HCT116 (cell line): Measurements from ENCODE around the gene PAFAH1B1. TPM values are rescaled to one million over a fixed set of nuclear protein-coding genes. Genes with fewer than 3 reads are reported as not detected.

Experiments used
- ATAC-seq: fragments of 200-7000 bp; cut with Tn5 transposase; 2 replicates; pipeline ENCODE4 v1.9.1; 2020; ENCODE audit warnings: mild to moderate bottlenecking, moderate library complexity
- BruUV-seq: library from RNA; stranded (reverse); fragments of 400-500 nt; replicated peaks from 2 replicates; lab custom pipeline; 2021; lab: Mats Ljungman, UMichigan
- CTCF ChIA-PET: fragments of 300-600 bp; sonication (Branson Sonifier 250); formaldehyde crosslinking; loops from one replicate; lab custom pipeline; 2021; ENCODE audit warnings: antibody characterized with exemption; lab: Charles Lee
- POLR2A ChIA-PET: fragments of 300-600, 350-600 bp; sonication (Branson Sonifier 250); formaldehyde crosslinking; loops from one replicate; lab custom pipeline; 2021; ENCODE audit warnings: antibody characterized with exemption; lab: Charles Lee
- RAD21 ChIA-PET, 2 experiments: fragments of 300-600 bp; sonication (Branson Sonifier 250); formaldehyde crosslinking; loops; one replicate each; lab custom pipeline; 2023; ENCODE audit warnings: low total read pairs in 2 of 2; ENCODE audit not compliant: uncharacterized antibody in 2 of 2, unreplicated experiment in 2 of 2, low non-redundant PET in 1 of 2; lab: Charles Lee
- DNase-seq: peaks from one replicate; pipeline ENCODE4 v3.0.0-alpha.2; 2010; ENCODE audit warnings: low read depth, low spot score
- H2AFZ ChIP-seq: fragments of 200-600 bp; shearing (Covaris generic), sonication (generic); 2 replicates; pipeline ENCODE4 v1.6.1; 2017; ENCODE audit warnings: low read depth, mixed run types, mixed read lengths, antibody characterized with exemption, low read length; ENCODE audit not compliant: poor library complexity, severe bottlenecking
- H3K27ac ChIP-seq: 2 replicates; pipeline ENCODE4 v1.5.1; 2012; ENCODE audit warnings: low read depth, low read length
- H3K27me3 ChIP-seq: fragments of 200-600 bp; sonication (generic); 2 replicates; pipeline ENCODE4 v1.6.1; 2016; ENCODE audit warnings: mixed run types, low read length, mixed read lengths; ENCODE audit not compliant: insufficient read depth
- H3K36me3 ChIP-seq, 2 experiments: fragments of 200-500 bp in 1 of 2; fragments of 200-600 bp in 1 of 2; sonication (Bioruptor generic) in 1 of 2; sonication (generic) in 1 of 2; 2 replicates each; pipeline versions ENCODE4 v1.5.1 to v1.6.1; 2014 to 2016; ENCODE audit warnings: low read length in 2 of 2, inconsistent platforms in 1 of 2, mixed read lengths in 1 of 2, mixed run types in 1 of 2; ENCODE audit not compliant: insufficient read depth in 2 of 2, control insufficient read depth in 1 of 2
- H3K4me1 ChIP-seq, 2 experiments: fragments of 200-600 bp in 1 of 2; sonication (generic) in 1 of 2; 2 replicates each; pipeline versions ENCODE4 v1.5.1 to v1.6.1; 2012 to 2017; ENCODE audit warnings: low read length in 2 of 2, inconsistent platforms in 1 of 2, mild to moderate bottlenecking in 1 of 2, mixed read lengths in 1 of 2, mixed run types in 1 of 2, moderate library complexity in 1 of 2; ENCODE audit not compliant: insufficient read depth in 2 of 2, control insufficient read depth in 1 of 2
- H3K4me2 ChIP-seq: fragments of 200-600 bp; sonication (generic); 2 replicates; pipeline ENCODE4 v1.6.1; 2017; ENCODE audit warnings: mixed run types, low read length, mixed read lengths
- H3K4me3 ChIP-seq, 2 experiments: fragments of 200-600 bp in 1 of 2; sonication (generic) in 1 of 2; replicated peaks in 1 of 2; 2 replicates each; pipeline ENCODE4 v1.5.1; 2011 to 2016; ENCODE audit warnings: low read length in 2 of 2, control low read depth in 1 of 2, low read depth in 1 of 2, mild to moderate bottlenecking in 1 of 2, mixed read lengths in 1 of 2, mixed run types in 1 of 2
- H3K79me2 ChIP-seq: fragments of 200-600 bp; sonication (generic); 2 replicates; pipeline ENCODE4 v1.6.1; 2017; ENCODE audit warnings: mild to moderate bottlenecking, mixed run types, low read length, moderate library complexity, mixed read lengths; ENCODE audit not compliant: insufficient read depth
- H3K9ac ChIP-seq: fragments of 200-600 bp; sonication (generic); 2 replicates; pipeline ENCODE4 v1.6.1; 2016; ENCODE audit warnings: low read length, mixed read lengths
- H3K9me2 ChIP-seq: fragments of 200-600 bp; sonication (generic), shearing (Covaris generic); 2 replicates; pipeline ENCODE4 v1.6.1; 2017; ENCODE audit warnings: mixed run types, mild to moderate bottlenecking, moderate library complexity; ENCODE audit not compliant: insufficient read depth
- H3K9me3 ChIP-seq, 2 experiments: fragments of 200-500 bp in 1 of 2; fragments of 200-600 bp in 1 of 2; sonication (Bioruptor generic) in 1 of 2; sonication (generic) in 1 of 2; 2 replicates each; pipeline ENCODE4 v1.6.1; 2014 to 2017; ENCODE audit warnings: low read length in 2 of 2, mixed read lengths in 2 of 2, inconsistent platforms in 1 of 2, low read depth in 1 of 2, mild to moderate bottlenecking in 1 of 2, mixed run types in 1 of 2, moderate library complexity in 1 of 2; ENCODE audit not compliant: control insufficient read depth in 1 of 2, insufficient read depth in 1 of 2
- H4K20me1 ChIP-seq: fragments of 200-600 bp; sonication (generic), shearing (Covaris generic); 2 replicates; pipeline ENCODE4 v1.6.1; 2017; ENCODE audit warnings: mixed run types, mild to moderate bottlenecking, moderate library complexity; ENCODE audit not compliant: insufficient read depth
- ATF3 ChIP-seq: IDR thresholded peaks from 2 replicates; pipeline ENCODE4 v1.6.1; 2012
- CBX3 ChIP-seq: IDR thresholded peaks from 2 replicates; pipeline ENCODE4 v1.6.1; 2012; ENCODE audit warnings: low read depth
- CEBPB ChIP-seq: IDR thresholded peaks from 2 replicates; pipeline ENCODE4 v1.6.1; 2012; ENCODE audit warnings: low read depth
- EGR1 ChIP-seq: IDR thresholded peaks from 2 replicates; pipeline ENCODE4 v1.6.1; 2012; ENCODE audit warnings: low read depth
- EZH2 ChIP-seq: fragments of 200-600 bp; sonication (generic); IDR thresholded peaks from 2 replicates; pipeline ENCODE4 v1.6.1; 2017; ENCODE audit warnings: antibody characterized with exemption, mixed run types
- FOSL1 ChIP-seq: IDR thresholded peaks from 2 replicates; pipeline ENCODE4 v1.6.1; 2012; ENCODE audit warnings: low read depth
- JUND ChIP-seq: IDR thresholded peaks from 2 replicates; pipeline ENCODE4 v1.6.1; 2012
- MAX ChIP-seq: IDR thresholded peaks from 2 replicates; pipeline ENCODE4 v1.6.1; 2012
- POLR2A ChIP-seq: IDR thresholded peaks from 2 replicates; pipeline ENCODE4 v1.7.0; 2011; ENCODE audit warnings: borderline replicate concordance; ENCODE audit not compliant: insufficient read depth, insufficient read length; ENCODE audit errors: extremely low read depth
- POLR2AphosphoS5 ChIP-seq: IDR thresholded peaks from 2 replicates; pipeline ENCODE4 v1.6.1; 2011; ENCODE audit warnings: mild to moderate bottlenecking, low read depth, low read length, moderate library complexity
- SRF ChIP-seq: IDR thresholded peaks from 2 replicates; pipeline ENCODE4 v1.6.1; 2012; ENCODE audit warnings: low read depth
- TCF7L2 ChIP-seq: IDR thresholded peaks from 2 replicates; pipeline ENCODE4 v1.7.0; 2011; ENCODE audit warnings: borderline replicate concordance, inconsistent platforms; ENCODE audit not compliant: insufficient read depth, insufficient read length; ENCODE audit errors: extremely low read depth
- YY1 ChIP-seq: IDR thresholded peaks from 2 replicates; pipeline ENCODE4 v1.6.1; 2011; ENCODE audit warnings: low read length, low read depth, moderate library complexity, mild to moderate bottlenecking; ENCODE audit not compliant: insufficient replicate concordance; ENCODE audit errors: extremely low read depth
- ZNF274 ChIP-seq: fragments of 200-500 bp; sonication (Bioruptor generic); IDR thresholded peaks from 2 replicates; pipeline ENCODE4 v1.6.1; 2014; ENCODE audit warnings: mild to moderate bottlenecking, low read depth, low read length, inconsistent platforms
- intact Hi-C: fragments of 100-400 bp; cut with micrococcal nuclease; formaldehyde crosslinking; loops from 2 replicates; pipeline ENCODE4 v1.10.0; 2022
- total RNA-seq: library from RNA; stranded (reverse); gene quantifications from one replicate; pipeline ENCODE4 v1.2.1, GENCODE V29; 2021; ENCODE audit not compliant: unreplicated experiment

PAFAH1B1 gene
- total RNA-seq, 1 experiment from 2014 or later = 113 TPM

GRCh38 chr17:2595716-2596115 lies 2.3 kb downstream of the PAFAH1B1 start:
- peaks cover 15% of the 10 kb centered on the region; the same call in 1 of the 2 replicates for H4K20me1 ChIP-seq
- no peaks in the 10 kb centered on the region for H3K9me2 ChIP-seq
- H3K27me3 ChIP-seq = no peaks in the 10 kb centered on the region
- ChIA-PET POLR2A (no interaction called here), RAD21 (no interaction called here), CTCF (no interaction called here)
- peaks cover 23 to 36% of the 10 kb centered on the region in 2 experiments for H3K4me1 ChIP-seq
- no peak overlapping the region for H3K27ac ChIP-seq
- BruUV-seq = no TSS peak
- peak overlapping the region; percentile 94 for H3K9ac ChIP-seq
- H3K4me2 ChIP-seq = peak overlapping the region; percentile 77
- TF ChIP-seq ATF3 (no peak), CBX3 (no peak), CEBPB (no peak), POLR2AphosphoS5 (no peak), POLR2A (no peak), YY1 (no peak), FOSL1 (no peak), JUND (no peak), MAX (no peak), ZNF274 (no peak), EGR1 (no peak), TCF7L2 (no peak), SRF (no peak), EZH2 (no peak)
- H3K4me3 ChIP-seq = peak overlapping the region; percentile 73 to 78; a peak in 3 of 4 replicates
- DNase-seq = no peak
- H2AFZ ChIP-seq = no peak overlapping the region
- intact Hi-C loops = loop anchor here (5.0 to 10.0 kb wide), 2 partner anchors 37 to 79 kb away; no protein-coding TSS in a partner anchor
- no peak for ATAC-seq
- no peaks in the 10 kb centered on the region for H3K9me3 ChIP-seq
- no peaks in the 10 kb centered on the region; a peak in 2 of 4 replicates for H3K36me3 ChIP-seq
- peaks cover 68% of the 10 kb centered on the region for H3K79me2 ChIP-seq
